Measurements from ENCODE around the gene TMTC2.
"Not testable (repeated sequence)": the region's sequence is repeated elsewhere in the genome, so short reads cannot be mapped to it uniquely, and the experiment has no call there.

The TMTC2 gene

GRCh38 chr12:82793751-82794281, 107.1 kb downstream of the TMTC2 start:
- DNase-seq = peak; percentile 91

GRCh38 chr12:82797480-82797879, 110.8 kb downstream of the TMTC2 start:
- DNase-seq = peak; percentile 19

GRCh38 chr12:82800185-82800584, 113.5 kb downstream of the TMTC2 start:
- no peak for DNase-seq

- DNase-seq = no peak
These were observed 115.4 kb downstream of the TMTC2 start for GRCh38 chr12:82801951-82802610.

GRCh38 chr12:82803201-82803600, 116.5 kb downstream of the TMTC2 start:
- DNase-seq = no peak

- no peak for DNase-seq
These were observed 117.9 kb downstream of the TMTC2 start for GRCh38 chr12:82804601-82805000.

GRCh38 chr12:82805004-82805403, 118.3 kb downstream of the TMTC2 start:
- DNase-seq = not testable (repeated sequence)

GRCh38 chr12:82805812-82806497, 119.2 kb downstream of the TMTC2 start:
- no peak for DNase-seq

- no peak for DNase-seq
These were observed 120.5 kb downstream of the TMTC2 start for GRCh38 chr12:82807132-82807737.

- DNase-seq = no peak
These were observed 123.9 kb downstream of the TMTC2 start for GRCh38 chr12:82810568-82810967.

GRCh38 chr12:82817368-82817767, 130.7 kb downstream of the TMTC2 start:
- DNase-seq = no peak

GRCh38 chr12:82818271-82819035, 131.7 kb downstream of the TMTC2 start:
- DNase-seq = no peak

GRCh38 chr12:82826505-82826904, 139.8 kb downstream of the TMTC2 start:
- DNase-seq = no peak

- DNase-seq = no peak
These were observed 145.4 kb downstream of the TMTC2 start for GRCh38 chr12:82832096-82832495.

- DNase-seq = no peak
These were observed 146.3 kb downstream of the TMTC2 start for GRCh38 chr12:82832981-82833380.

- DNase-seq = no peak
These were observed 146.8 kb downstream of the TMTC2 start for GRCh38 chr12:82833481-82833880.

- no peak for DNase-seq
These were observed 148.5 kb downstream of the TMTC2 start for GRCh38 chr12:82835217-82835616.

GRCh38 chr12:82838131-82838551, 151.4 kb downstream of the TMTC2 start:
- no peak for DNase-seq

GRCh38 chr12:82838827-82839226, 152.1 kb downstream of the TMTC2 start:
- DNase-seq = no peak

GRCh38 chr12:82839796-82840195, 153.1 kb downstream of the TMTC2 start:
- DNase-seq = no peak

- DNase-seq = no peak
These were observed 154.8 kb downstream of the TMTC2 start for GRCh38 chr12:82841487-82841904.

GRCh38 chr12:82842480-82842879, 155.8 kb downstream of the TMTC2 start:
- no peak for DNase-seq

- not testable (repeated sequence) for DNase-seq
These were observed 158.4 kb downstream of the TMTC2 start for GRCh38 chr12:82845076-82845475.
